ENCODE measurements around the gene ARL2. TPM values are rescaled to one million over a fixed set of nuclear protein-coding genes. Genes with fewer than 3 reads are reported as not detected.
A peak's percentile ranks its signal among the peaks of the same experiment; 100 is the strongest.

Gene ARL2
- total RNA-seq, 2 donors from 2014 or later = 67.6 to 75.5 TPM

- no peak for ATAC-seq
- intact Hi-C loops (cut with DNase I) = no loop called here
- H3K27ac ChIP-seq = no peak overlapping the region
- H3K9me3 ChIP-seq = no peaks in the 10 kb centered on the region
- H3K36me3 ChIP-seq (replicated peaks in 1 of 2; ENCODE audit: insufficient read depth in 1 of 2, low read depth in 2 of 2) = peaks cover 0 to 4% of the 10 kb centered on the region in 2 donors
- H3K4me1 ChIP-seq = peaks cover 6% of the 10 kb centered on the region
- H3K27me3 ChIP-seq = no peaks in the 10 kb centered on the region
- TF ChIP-seq POLR2A (IDR thresholded peaks at IDR 0.05) (no peak), CTCF (IDR thresholded peaks at IDR 0.05) (no peak)
- 75 to 91% methylated on average over 7 to 11 of the region's 13 CpGs for WGBS, 2 donors
- no peak overlapping the region for H3K4me3 ChIP-seq
- no peak for DNase-seq
These were observed 24.5 kb upstream of the ARL2 start for GRCh38 chr11:64989416-64989815.

- Histone ChIP-seq H3K27ac (no peak overlapping the region), H3K4me1 (peaks cover 16% of the 10 kb centered on the region), H3K4me3 (no peak overlapping the region), H3K27me3 (no peaks in the 10 kb centered on the region), H3K9me3 (no peaks in the 10 kb centered on the region), H3K36me3 (replicated peaks in 1 of 2; ENCODE audit: insufficient read depth in 1 of 2, low read depth in 2 of 2) (peaks cover 0 to 4% of the 10 kb centered on the region in 2 donors)
- intact Hi-C loops (cut with DNase I) = no loop called here
- ATAC-seq (no peak), DNase-seq (peak in 1 of 4 donors; percentile 33)
- WGBS, 2 donors = 58 to 71% methylated on average over 14 to 15 of the region's 15 CpGs
- no peak for TF ChIP-seq CTCF (IDR thresholded peaks at IDR 0.05)
- TF ChIP-seq POLR2A (IDR thresholded peaks at IDR 0.05) = no peak
These were observed 23.6 kb upstream of the ARL2 start for GRCh38 chr11:64990222-64990923.

GRCh38 chr11:64994318-64994717 lies 19.6 kb upstream of the ARL2 start:
- no peak overlapping the region for H3K27ac ChIP-seq
- no peak overlapping the region for H3K4me3 ChIP-seq
- H3K27me3 ChIP-seq = no peaks in the 10 kb centered on the region
- peaks cover 0 to 4% of the 10 kb centered on the region in 2 donors for H3K36me3 ChIP-seq (replicated peaks in 1 of 2; ENCODE audit: insufficient read depth in 1 of 2, low read depth in 2 of 2)
- peaks cover 48% of the 10 kb centered on the region for H3K4me1 ChIP-seq
- no peaks in the 10 kb centered on the region for H3K9me3 ChIP-seq
- no peak for ATAC-seq
- WGBS, 2 donors = 95 to 100% methylated on average over 3 to 7 of the region's 7 CpGs
- intact Hi-C loops (cut with DNase I) = no loop called here
- TF ChIP-seq POLR2A (IDR thresholded peaks at IDR 0.05) (no peak), CTCF (IDR thresholded peaks at IDR 0.05) (no peak)
- no peak for DNase-seq

- Histone ChIP-seq H3K9me3 (no peaks in the 10 kb centered on the region), H3K36me3 (replicated peaks in 1 of 2; ENCODE audit: insufficient read depth in 1 of 2, low read depth in 2 of 2) (peaks cover 0 to 4% of the 10 kb centered on the region in 2 donors), H3K4me3 (peak overlapping the region; percentile 32 to 37), H3K27me3 (no peaks in the 10 kb centered on the region), H3K4me1 (peaks cover 50% of the 10 kb centered on the region), H3K27ac (peak overlapping the region; percentile 88 to 98 (median 90))
- DNase-seq (peak in 2 of 4 donors; percentile 18 to 22), ATAC-seq (peak; percentile 12)
- WGBS, 2 donors = 20 to 21% methylated on average over 8 to 11 of the region's 11 CpGs
- no peak for TF ChIP-seq POLR2A (IDR thresholded peaks at IDR 0.05)
- no peak for TF ChIP-seq CTCF (IDR thresholded peaks at IDR 0.05)
- intact Hi-C loops (cut with DNase I) = no loop called here
These were observed 17.6 kb upstream of the ARL2 start for GRCh38 chr11:64996327-64996709.
